ENCODE measurements around the gene ERC1.

The ERC1 gene

DNA sequence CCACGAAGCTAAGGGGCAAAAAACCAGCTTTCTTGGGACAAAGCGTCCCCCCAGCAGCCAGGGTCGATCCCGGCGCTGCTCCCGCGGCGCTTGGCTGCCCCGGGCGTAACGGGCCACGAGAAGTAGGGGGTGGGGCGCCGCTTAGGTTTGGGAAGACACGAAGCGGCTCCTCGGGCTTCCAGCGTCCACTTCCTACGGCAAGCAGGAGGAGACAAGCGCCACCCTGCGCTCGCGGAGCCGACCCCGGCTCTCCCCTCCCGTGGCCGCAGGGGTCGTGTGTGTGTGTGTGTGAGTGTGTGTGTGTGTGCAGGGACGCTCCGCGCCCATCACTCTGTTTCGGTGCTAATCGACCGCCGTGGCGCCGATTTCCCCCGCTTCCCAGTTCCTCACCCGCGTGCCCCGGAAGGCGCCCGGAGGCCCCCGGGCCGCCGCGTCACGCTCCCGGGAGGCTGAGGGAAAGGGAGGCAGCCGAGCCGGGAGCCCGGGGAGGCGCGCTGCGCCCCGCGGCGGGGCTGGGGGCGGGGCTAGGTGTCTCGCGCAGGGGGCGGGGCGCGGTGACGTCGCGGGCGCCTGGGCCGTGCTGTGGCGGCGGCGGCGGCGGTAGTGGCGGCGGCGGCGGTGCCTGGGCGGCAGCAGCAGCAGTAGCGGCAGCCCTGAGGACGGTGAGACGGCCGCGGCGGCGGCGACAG, at the start of gene ERC1:
Gene ERC1, plus strand, starts transcription at position 563 of the 689 bp plus-strand sequence. CDS start 36,681 bp downstream, outside the sequence.
- DNase-seq: peak; percentile 77

DNA sequence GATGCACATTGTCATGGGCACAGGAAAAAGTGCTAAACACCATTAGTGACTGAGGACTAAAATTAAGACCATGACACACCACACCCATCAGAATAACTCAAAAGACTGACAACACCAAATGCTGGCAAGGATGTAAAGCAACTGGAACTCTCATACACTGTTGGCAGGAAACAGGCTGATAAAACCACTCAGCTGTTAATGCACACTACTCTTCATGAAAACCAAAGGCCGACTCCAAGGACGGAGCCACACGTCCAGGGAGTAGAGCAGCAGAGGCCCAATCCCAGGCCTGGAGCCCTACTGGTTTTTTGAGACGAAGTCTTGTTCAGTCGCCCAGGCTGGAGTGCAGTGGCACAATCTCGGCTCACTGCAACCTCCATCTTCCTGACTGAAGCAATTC, 48.0 kb upstream of the ERC1 start:
- no peak for DNase-seq

- DNase-seq: no peak
These were observed 46.8 kb upstream of the ERC1 start for GRCh38 chr12:944211-944610.

GRCh38 chr12:946212-946611, 44.8 kb upstream of the ERC1 start:
- DNase-seq: no peak

DNA sequence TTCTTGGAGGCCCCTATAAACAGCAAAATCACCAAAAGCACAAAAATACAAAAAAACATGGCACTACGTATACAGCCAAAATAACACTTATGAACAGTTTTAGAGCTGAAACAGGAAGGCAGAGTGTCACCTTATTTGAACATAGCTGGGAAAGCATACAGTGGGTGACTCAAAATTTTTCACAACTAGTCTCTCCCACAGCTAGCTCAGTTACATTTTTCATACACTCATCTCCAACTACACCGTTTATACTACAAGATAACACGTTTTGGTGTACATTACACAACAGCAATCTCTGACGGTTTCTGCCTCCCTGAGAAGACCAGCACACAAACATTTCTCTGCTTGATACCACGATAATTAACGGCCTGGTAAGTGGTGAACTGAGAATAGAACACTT, 44.4 kb upstream of the ERC1 start:
- DNase-seq: no peak

DNA sequence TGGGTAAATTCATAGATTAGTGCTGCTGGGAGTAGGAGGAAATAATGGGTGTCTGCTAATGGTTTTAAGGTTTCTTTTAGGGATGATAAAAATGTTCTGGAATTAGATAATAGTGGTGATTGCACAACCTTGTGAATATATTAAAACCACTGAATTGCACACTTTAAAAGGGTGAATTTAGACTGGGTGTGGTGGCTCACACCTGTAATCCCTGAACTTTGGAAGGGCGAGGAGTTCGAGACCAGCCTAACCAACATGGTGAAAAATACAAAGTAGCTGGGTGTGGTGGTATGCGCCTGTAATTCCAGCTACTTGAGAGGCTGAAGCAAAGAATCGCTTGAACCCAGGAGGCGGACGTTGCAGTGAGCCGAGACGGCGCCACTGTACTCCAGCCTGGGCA, 42.8 kb upstream of the ERC1 start:
- no peak for DNase-seq

DNA sequence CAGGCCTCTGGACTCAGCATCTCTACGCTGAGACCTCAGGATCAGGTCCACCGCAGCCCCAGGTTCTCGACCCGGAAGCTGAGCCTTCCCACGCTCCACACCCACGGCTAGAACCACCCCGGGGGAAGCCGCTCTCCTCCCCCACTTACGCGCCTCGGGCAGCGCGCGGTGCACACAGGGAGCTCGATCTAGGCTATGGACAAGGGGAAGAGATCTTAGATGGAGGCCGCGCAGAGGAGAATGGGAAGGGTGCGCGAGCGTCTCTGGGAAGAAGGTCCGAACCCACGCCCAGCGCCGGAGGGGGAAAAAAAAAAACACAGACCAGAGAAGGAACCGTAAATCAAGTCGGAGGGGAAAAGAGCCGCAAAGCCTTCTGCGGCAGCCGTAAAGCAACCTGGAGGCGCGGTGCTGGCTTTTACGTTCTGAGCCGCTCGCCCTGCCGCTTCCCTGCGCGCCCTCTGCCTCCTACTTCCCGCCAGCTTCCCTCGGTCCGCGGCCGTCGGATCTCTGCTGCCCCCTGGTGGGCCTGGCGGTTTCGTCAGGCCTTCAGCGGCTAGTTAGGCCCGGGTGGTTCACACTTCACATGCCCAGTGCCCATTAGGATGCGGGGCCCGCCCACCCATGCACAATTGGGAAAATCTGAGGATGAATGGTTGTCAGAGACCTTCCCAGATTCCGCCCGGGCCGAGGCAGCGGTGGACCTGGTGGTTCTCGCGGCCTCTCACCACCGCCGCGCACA, 41.4 kb upstream of the ERC1 start, which contains the start of gene RAD52:
Gene RAD52, minus strand, starts transcription at position 242 of the 739 bp plus-strand sequence. CDS start 16,636 bp downstream, outside the sequence.
- DNase-seq: peak; percentile 99

- DNase-seq: no peak
These were observed 39.8 kb upstream of the ERC1 start for GRCh38 chr12:951176-951575.

DNA sequence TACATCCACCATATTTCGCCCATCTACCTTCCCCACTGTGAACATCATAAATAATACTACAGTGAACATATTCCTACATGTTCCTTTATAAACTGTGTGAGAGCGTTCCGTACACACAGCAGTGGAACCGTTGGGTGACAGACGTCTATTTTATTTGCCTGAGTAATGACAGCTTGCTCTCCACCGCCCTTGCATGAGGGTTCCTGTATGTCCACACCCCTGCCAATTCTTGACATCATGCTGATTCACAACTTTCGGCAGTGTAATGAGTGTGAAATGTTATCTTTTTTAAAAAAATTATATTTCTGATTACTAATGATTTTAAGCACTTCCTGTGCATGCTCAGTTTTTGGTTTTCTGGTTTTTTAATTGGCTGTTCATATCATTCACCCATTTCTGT, 37.2 kb upstream of the ERC1 start:
- DNase-seq: peak; percentile 30

DNA sequence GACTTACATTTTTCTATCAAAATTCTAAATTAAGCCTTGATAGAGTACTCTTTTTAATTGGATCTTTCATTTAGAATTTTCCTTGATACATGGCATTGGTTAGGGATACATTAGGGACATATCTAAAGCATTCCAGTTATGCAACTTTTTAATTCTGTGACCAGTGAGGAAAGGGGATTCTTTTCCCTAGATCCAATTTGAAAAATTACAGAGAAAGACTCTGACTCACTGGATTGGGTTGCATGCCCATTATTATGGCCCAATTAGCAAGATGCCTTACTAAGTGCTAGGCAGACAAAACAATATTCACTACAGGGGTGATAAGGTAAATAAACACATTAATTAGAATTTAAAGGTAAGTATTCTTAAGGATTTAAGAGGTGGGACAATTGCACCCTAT, 36.3 kb upstream of the ERC1 start:
- DNase-seq: no peak

DNA sequence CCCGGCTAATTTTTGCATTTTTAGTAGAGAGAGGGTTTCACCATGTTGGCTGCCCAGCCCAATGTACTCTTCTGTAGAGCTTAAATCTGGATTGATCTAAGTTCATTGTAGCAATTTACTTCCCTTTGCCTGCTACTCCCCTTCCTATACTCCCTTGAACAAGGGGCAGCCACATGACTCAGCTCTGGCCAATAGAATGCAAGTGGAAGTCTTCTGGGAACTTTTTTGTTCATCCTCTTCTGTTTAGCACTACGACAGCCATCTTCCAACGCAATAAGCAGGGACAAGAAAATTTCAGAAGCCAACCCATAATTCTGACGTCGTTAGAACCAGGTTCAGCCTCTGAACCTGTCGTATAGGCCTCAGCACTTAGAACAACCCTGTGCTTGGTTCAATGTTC, 35.1 kb upstream of the ERC1 start:
- no peak for DNase-seq

DNA sequence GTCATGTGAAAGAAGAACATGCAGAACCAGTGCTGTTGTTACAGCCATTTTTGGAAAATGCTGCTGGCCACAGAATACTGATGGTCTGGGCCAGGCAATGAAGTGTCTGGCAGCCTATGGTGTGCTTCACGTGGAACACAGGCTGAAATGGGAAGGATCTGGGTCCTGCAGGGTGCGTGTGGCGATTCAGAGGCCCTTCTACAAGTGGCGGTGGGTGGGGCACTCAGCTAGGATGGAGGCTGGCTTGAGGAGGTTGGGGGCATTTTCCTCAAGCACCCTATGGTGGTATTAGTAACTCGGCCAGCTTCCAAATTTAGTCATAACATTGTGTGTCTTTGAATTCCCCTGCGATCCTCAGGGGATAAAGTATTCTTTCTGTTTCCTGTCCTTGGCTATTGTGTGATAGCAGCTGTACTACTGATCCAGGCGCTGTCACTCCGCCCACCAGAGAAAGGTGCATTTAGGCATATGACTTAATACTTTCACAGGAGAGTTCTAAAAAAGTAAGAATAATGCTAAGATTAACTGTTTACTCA, 32.4 kb upstream of the ERC1 start:
- no peak for DNase-seq

DNA sequence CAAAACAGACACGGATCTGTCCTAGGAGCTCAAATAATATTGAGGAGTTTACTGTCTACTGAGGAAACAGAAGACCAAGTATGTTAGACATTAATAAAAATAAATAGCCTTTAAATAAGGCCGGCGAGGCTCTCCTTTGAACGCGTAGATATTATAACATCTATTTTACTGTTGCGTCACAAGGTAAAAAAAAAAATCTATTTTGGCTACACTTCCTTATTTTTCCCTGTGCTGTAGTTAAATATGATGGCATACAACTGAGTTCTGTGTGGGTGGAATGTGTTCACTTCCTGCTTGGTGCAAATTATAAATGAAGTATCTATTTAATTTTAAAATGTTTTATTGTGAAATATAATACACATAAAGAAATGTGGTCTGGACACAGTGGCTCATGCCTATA, 24.3 kb upstream of the ERC1 start:
- DNase-seq: no peak

- DNase-seq: no peak
These were observed 23.4 kb upstream of the ERC1 start for GRCh38 chr12:967641-968040.

GRCh38 chr12:968545-968944, 22.5 kb upstream of the ERC1 start:
- DNase-seq: peak; percentile 70

GRCh38 chr12:969821-970220, 21.2 kb upstream of the ERC1 start:
- no peak for DNase-seq

DNA sequence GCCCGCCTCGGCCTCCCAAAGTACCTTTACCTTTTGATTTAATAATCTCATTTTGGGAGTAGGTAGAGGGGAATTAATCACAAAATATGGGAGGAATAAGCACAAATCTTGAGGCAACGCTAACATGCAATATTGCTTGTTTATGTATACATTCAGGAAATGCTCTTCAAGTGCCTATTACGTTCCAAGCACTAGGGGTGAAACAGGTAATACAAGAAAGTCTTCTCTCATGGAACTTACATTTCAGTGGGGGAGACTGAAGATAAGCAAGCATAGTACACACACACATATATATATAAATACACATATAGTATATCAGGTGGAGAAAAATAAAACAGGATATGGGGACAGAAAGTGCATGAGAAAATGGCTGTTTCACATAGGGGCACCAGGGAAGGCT, 19.0 kb upstream of the ERC1 start:
- no peak for DNase-seq

GRCh38 chr12:974271-974862, 16.7 kb upstream of the ERC1 start:
- no peak for DNase-seq

DNA sequence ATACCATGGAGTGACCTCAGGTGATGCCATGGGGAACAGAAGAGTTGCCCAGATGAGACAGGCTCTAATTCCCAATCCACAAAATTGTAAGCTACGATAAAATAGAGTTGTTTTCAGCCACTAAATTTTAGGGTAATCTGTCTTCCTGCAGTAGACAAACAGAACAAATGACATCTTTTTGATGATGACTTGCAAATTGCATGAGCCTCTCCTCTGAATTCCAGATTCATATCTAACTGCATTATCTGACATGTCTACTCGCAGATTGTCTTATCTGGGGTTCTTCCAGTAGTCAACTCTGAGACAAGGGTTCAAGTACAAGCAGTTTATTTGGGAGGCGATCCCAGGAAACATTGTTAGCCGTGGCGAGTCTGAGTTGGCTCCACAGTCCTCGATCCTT, 14.4 kb upstream of the ERC1 start:
- DNase-seq: no peak

- DNase-seq: no peak
These were observed 13.9 kb upstream of the ERC1 start for GRCh38 chr12:977156-977555.

- no peak for DNase-seq
These were observed 11.7 kb upstream of the ERC1 start for GRCh38 chr12:979349-979748.

DNA sequence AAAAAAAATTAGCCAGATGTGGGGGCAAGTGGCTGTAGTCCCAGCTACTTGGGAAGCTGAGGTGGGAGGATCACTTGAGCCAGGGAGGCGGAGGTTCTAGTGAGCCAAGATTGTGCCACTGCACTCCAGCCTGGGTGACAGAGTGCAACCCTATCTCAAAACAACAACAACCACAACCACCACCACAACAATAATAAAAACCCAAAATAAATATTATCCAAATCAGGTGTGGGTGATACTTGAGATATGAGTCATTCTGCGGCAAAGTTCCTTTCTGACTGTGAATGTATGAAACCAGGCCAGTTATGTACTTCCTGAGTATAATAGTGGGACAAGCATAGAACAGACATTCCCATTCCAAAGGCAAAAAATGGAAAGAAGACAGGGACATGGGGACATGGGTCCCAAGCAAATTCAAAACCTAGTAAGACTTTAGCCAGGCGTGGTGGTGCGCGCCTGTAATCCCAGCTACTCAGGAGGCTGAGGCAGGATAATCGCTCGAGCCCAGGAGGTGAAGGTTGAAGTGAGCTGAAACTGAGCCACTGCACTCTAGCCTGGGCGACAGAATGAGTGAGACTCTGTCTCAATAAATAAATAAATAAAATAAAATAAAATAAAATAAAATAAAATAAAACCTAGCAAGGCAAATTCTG, 9.7 kb upstream of the ERC1 start:
- no peak for DNase-seq

- no peak for DNase-seq
These were observed 9.1 kb upstream of the ERC1 start for GRCh38 chr12:981961-982360.

Data from NCI-H1694 treated with DMSO at 0.1 percent for 48 hours (cell line).